RPMI8226 (cell line): Measurements from ENCODE around the gene C6orf89.
A peak's percentile ranks its signal among the peaks of the same experiment; 100 is the strongest.

Source experiments
- DNase-seq: peaks from one replicate; pipeline ENCODE4 v3.0.0-alpha.2; 2015

The C6orf89 gene

DNA sequence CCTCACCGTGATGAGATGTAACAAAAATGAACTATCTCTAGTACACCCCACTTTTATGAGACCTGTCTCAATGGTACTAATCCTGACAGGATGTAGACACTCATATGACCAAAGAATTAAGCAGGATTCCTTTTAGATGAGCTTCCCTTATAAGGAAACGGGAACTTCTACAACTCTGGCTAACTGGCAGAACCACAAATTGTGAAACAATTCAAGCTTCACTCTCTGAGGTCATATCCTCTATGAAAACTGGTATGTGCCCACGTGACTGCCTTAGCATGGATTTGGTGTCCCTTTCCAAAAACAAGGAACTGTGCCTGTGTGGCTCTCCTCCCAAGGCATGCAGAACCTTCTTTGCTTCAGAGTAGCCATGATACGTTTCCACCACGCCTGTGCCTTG lies 32.4 kb upstream of the C6orf89 start:
- no peak for DNase-seq

GRCh38 chr6:36855750-36856149 lies 30.0 kb upstream of the C6orf89 start:
- DNase-seq: no peak

DNA sequence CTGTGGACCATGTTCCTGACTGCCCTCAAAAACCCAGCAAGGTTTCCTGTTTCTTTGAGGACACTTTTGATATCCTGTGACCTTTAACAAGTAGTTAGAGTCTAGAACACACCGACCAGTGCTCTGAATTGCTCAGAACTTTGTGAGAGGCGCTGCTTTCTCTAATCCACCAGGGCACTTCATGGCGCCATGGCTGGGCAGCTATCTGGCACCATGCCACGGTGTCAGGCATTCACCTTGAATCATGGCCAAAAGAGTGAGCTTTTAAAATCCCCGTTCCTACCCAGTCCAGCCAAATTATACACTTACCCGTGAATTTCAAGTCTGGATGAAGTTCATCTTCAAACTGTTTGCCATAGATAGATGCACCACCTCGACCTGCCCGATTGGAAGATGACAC lies 29.5 kb upstream of the C6orf89 start:
- DNase-seq: no peak

GRCh38 chr6:36857325-36857724 lies 28.4 kb upstream of the C6orf89 start:
- DNase-seq: no peak

- DNase-seq: no peak
These were observed 27.3 kb upstream of the C6orf89 start for GRCh38 chr6:36858407-36858981.

DNA sequence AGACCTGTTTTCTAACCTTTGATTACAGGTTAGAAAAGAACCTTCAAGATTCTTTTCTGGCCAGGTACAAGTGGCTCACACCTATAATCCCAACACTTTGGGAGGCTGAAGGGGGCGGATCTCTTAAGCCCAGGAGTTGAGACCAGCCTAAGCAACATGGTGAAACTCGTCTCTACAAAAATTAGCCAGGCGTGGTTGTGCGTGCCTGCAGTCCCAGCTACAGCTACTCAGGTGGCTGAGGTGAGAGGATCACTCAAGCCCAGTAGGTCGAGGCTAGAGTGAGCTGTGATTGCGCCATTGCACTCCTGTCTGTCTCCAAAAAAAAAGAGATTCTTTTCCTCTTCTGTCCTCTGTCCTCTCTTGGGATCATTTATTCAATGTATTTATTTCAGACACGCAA lies 25.6 kb upstream of the C6orf89 start:
- no peak for DNase-seq

DNA sequence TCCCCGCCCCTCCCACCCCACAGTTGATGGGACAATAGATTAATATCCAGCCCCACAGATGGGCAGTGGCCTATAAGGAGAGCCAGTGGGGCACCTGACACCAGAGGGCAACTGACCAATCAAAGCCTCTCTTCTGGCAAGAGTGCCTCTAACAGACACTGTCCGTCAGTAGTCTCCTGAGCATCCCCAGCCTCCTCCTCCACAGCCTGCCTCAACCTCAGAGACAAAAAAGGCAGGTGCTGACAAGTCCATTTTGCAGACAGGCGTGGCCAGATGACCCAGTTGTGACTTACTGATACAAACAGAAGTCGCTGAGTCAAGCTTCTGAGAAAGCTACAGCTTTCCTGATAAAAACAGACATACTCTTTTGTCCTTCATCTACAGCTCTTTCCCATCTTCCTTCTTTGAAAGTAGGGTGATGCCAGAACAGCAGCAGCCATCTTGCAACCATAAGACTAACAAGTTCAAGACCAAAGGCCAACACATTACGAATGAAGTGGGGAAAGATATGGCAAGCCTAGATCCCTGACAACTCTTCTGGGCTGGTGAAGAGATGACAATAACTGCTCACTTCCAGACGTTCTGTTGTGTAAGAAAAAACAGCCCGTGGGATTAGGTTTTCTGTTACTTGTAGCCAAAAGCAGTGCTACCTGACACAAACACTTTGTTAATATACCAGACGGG lies 23.4 kb upstream of the C6orf89 start:
- DNase-seq: peak; percentile 23

GRCh38 chr6:36862848-36863382 lies 22.8 kb upstream of the C6orf89 start:
- DNase-seq: no peak

DNA sequence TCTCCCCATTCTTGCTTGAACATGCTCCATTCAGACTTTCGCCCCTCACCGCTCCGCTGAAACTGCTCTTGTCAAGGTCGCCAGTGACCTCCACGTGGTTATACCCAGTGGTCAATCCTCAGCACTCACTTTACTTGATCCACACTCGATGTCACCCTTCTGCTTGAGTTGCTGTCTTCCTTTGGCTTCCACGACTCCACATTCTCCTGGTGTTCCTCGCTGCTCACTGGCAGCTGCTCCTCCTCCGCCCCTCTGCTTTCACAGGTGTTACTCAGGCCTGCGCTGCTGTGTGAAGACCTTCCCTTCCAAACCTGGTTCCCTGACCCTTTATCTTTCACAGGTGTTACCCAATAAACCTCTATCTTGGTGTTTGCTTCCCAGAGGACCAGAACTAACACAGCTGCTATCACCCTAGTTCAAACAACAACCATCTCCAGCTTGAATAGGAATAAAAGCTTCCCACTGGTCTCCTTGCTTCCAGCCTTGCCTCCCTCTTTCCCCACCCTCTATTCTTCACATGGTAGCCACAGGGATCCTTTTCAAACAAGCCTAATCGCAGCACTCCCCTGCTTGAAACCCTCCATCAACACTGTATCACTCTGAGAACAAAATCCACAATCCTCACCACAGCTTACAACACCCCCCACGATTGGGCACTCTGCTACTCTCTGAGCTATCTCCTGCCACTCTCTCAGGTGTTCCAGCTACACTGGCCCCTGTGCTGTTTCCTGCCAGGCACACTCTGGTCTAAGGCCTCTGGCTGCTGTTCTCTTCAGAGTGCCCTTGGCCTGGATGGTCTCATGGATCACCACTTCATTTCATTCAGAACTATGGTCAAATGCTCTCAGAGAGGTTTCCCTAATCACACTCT lies 21.8 kb upstream of the C6orf89 start:
- no peak for DNase-seq

DNA sequence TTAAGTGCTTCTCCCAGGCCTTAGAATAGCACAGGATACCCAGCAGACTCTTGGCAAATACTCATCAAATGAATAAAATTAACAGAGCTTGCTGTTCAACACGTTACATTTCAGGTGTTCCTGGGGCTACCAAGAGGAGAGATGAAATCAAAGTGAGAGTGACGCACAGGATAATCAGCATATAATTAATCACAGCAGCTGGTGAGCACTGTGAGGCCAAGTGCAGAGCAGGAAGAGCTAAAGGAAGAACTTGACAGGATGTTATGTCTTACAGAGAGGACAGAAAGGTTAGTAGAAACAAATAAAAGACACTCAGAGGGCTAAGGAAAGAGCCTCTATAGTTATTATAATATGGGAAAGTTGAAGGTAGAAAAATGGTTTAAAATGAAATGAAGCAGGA lies 19.9 kb upstream of the C6orf89 start:
- DNase-seq: no peak

- DNase-seq: no peak
These were observed 18.1 kb upstream of the C6orf89 start for GRCh38 chr6:36867471-36868224.

DNA sequence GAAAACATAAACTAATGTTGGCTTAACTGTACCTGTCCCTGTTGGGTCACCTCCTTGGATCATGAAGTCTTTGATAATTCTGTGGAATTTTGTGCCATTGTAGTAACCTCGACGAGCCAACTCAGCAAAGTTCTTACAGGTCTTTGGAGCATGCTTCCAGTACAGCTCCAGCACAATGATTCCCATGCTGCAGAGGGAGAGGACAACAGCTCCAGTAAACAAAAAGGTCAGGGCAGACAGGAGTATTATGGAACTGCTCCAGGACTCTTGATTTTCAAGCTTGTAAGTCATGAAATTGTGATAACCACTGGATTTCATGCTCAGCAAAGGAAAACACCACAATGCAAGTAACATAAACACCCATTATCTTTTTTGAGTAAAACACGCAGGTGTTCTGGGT lies 14.1 kb upstream of the C6orf89 start:
- DNase-seq: no peak

DNA sequence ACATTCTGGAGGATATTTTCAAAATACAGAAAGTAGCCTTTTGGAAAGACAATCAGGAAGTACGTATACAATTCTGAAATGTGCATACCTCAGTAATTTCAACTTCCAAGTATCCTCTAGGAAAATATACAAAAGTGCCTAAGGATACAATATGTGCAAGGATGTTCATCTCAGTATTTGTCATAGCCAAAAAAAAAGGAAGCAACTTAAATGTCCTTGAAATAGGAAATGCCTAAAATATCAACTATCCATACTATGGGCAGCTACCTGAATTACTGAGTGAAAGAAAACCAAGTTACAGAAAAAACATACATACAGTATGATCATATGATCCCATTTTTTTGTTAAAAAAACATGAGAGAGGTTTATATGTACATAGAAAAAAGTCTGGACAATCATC lies 12.6 kb upstream of the C6orf89 start:
- DNase-seq: no peak

DNA sequence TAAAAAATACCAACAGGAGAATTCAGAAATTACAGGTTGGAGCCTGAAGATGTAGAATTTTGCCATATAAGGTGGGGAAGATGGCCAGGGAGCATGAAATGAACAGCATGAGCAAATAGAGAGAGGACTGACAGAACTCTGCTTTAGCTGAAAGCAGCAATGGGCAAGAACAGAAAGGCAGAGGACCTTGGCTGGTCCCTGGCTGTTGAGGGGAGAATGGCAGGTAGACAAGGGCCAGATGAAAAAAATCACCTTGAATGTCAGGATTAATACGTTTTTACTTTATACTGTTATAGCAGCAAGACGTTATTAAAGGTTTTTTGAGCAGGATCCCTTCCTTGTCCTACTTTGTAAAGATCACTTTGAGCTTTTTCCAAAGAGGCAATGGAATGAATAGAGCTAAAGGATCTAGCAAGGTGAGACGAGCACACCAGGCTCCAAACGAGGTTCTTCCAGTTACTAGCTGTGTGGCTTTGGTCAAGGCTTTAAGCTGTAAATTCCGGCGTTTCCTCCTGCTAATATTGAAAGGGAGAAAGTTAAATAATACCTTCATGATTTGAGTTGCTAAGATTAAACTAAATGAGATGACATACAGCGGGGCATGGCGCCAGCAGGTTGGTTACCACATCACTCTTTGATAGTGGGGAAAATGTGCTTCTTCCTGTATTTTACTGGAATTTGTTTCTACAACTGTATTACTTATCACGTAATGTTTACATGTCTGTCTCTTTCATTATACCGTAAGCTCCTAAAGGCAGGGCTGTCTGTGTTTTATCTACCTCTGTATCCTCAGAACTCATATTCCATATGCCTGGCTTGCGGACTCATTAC lies 11.9 kb upstream of the C6orf89 start:
- peak; percentile 64 for DNase-seq

DNA sequence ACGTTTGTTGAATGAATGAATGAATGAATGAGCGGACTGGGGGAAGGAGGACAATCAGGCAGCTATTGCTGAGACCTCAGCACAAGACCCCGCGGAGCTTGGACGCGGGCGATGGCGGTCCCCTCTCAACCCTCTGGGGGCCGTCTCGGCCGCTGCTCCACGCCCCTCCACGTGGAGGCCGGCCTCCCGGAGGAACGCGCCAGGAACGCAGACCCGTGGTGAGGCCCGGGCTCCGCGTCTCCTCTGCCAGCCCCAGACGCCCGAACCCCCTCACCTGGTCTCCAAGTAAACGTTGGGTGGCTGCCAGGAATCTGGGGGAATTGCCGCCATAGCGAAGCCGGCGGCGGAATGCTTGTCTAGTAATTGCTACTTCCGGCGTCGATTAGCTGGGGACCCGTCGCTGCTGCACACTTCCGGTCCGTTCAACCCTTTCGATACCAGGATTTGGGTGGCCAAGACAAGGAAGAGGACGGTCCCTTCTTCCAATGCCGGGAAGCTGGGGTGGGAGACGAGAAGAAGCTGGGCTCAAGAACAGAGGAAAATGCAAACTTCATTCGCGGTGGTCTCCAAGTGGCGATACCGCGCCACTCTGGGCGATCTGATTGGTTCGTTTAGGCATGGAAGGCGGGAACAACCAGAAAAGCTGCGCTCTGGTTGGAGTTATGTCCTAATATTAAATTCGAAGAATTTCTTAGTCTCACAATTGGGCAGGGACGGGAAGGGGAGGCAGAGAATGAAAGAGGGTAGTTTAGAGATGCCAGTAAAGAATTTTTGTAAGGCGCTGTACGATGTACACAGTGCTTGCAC lies 11.1 kb upstream of the C6orf89 start, which contains the start of gene PPIL1:
TSS of gene PPIL1 (minus strand) at position 361 of the 807 bp plus-strand sequence. CDS start at position 330, 31 bp downstream.
- DNase-seq: peak; percentile 96

GRCh38 chr6:36875250-36875633 lies 10.5 kb upstream of the C6orf89 start:
- DNase-seq: no peak

- DNase-seq: no peak
These were observed 1.1 kb upstream of the C6orf89 start for GRCh38 chr6:36884610-36885009.

- DNase-seq: no peak
These were observed 1.3 kb downstream of the C6orf89 start for GRCh38 chr6:36886950-36887618.

GRCh38 chr6:36888115-36888643 lies 2.4 kb downstream of the C6orf89 start:
- no peak for DNase-seq
